GM12878 (cell line): ENCODE measurements around the gene PCSK5.

Experiments used
- BCL11A ChIP-seq: IDR thresholded peaks from 2 replicates; pipeline ENCODE4 v1.6.1; 2011; ENCODE audit warnings: low read depth, low read length
- EZH2 ChIP-seq: IDR thresholded peaks from 2 replicates; pipeline ENCODE4 v1.6.1; 2012; ENCODE audit warnings: low read depth, mild to moderate bottlenecking, control low read depth, inconsistent platforms, low read length, borderline replicate concordance; ENCODE audit not compliant: control insufficient read depth
- JUNB ChIP-seq: IDR thresholded peaks from 2 replicates; pipeline ENCODE4 v1.6.1; 2016; ENCODE audit warnings: antibody characterized with exemption, mild to moderate bottlenecking
- MEF2A ChIP-seq: IDR thresholded peaks from 2 replicates; pipeline ENCODE4 v1.6.1; 2011; ENCODE audit warnings: low read depth, mild to moderate bottlenecking, low read length, moderate library complexity; ENCODE audit not compliant: insufficient read depth
- NFIC ChIP-seq: IDR thresholded peaks from 2 replicates; pipeline ENCODE4 v1.6.1; 2012; ENCODE audit warnings: low read depth, mild to moderate bottlenecking, inconsistent platforms, low read length, moderate library complexity
- SP1 ChIP-seq: IDR thresholded peaks from one replicate; pipeline ENCODE4 v1.6.1; 2011; ENCODE audit warnings: low read depth, low read length
- TCF7 ChIP-seq: IDR thresholded peaks from 2 replicates; pipeline ENCODE4 v1.6.1; 2014; ENCODE audit warnings: antibody characterized with exemption, borderline replicate concordance
- ZZZ3 ChIP-seq: IDR thresholded peaks from 2 replicates; pipeline ENCODE4 v1.6.1; 2011; ENCODE audit warnings: low read depth; ENCODE audit not compliant: control insufficient read depth, insufficient read length
- TF ChIP-seq, protein P1 (sequence below): fragments of 450-650 bp; conservative IDR thresholded peaks from 2 replicates; pipeline ENCODE4 v1.6.1; 2017; ENCODE audit warnings: mild to moderate bottlenecking, moderate library complexity

DNA sequence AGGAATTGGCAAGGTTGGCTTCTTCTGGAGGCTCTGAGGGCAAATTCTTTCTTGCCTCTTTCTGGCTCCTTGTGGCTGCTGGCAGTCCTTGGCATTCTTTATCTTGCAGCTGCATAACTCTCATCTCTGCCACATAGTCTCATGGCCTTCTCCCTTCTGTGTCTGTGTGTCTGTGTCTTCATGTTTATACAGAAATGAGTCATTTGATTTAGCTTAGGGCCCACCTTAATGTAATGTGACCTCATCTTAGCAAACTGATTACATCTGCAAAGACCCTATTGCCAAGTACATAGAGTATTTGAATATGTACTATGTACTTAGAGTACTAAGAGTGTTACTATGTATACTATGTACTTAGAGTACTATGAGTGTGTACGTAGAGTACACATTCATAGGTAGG lies 381.3 kb downstream of the PCSK5 start:
- TF ChIP-seq JUNB (no peak), EZH2 (no peak), SP1 (no peak), TCF7 (no peak), BCL11A (no peak), ZZZ3 (no peak), NFIC (no peak), MEF2A (no peak)
- TF ChIP-seq, protein P1, sequence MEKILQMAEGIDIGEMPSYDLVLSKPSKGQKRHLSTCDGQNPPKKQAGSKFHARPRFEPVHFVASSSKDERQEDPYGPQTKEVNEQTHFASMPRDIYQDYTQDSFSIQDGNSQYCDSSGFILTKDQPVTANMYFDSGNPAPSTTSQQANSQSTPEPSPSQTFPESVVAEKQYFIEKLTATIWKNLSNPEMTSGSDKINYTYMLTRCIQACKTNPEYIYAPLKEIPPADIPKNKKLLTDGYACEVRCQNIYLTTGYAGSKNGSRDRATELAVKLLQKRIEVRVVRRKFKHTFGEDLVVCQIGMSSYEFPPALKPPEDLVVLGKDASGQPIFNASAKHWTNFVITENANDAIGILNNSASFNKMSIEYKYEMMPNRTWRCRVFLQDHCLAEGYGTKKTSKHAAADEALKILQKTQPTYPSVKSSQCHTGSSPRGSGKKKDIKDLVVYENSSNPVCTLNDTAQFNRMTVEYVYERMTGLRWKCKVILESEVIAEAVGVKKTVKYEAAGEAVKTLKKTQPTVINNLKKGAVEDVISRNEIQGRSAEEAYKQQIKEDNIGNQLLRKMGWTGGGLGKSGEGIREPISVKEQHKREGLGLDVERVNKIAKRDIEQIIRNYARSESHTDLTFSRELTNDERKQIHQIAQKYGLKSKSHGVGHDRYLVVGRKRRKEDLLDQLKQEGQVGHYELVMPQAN = no peak
